ENCODE results near the gene CGB7.
"Not testable (repeated sequence)": the region's sequence is repeated elsewhere in the genome, so short reads cannot be mapped to it uniquely, and the experiment has no call there.

Gene CGB7

GRCh38 chr19:49057636-49058234, at the start of gene CGB7:
Gene CGB7 (minus strand): TSS chr19:49057749. CDS start chr19:49055375, 2,374 bp downstream.
- no peak for FAIRE-seq

DNA sequence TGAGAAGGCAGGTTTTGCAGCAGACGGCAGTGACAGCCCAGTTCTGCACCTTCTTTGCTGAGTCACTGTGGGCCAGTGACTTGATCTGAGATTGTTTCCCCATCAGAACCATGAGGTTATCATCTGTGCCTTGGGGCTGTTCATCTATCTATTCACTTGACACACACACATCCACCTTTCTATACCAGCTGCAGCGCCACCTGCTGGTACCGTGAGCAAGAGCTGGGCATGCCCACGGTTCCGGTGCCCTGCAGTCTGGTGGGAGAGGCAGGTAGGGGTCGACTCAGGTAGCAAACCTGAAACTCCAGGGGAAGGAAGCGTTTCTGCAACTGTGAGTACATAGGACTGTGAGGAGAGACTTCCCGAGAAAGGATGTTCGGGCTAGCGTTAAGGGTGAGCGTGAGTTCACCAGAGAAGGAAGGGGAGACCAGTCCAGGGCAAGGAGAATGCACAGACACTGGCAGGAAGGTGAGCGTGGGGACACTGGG, 49.1 kb upstream of the CGB7 start:
- no peak for FAIRE-seq

GRCh38 chr19:49104229-49104864, 46.8 kb upstream of the CGB7 start:
- FAIRE-seq = no peak

DNA sequence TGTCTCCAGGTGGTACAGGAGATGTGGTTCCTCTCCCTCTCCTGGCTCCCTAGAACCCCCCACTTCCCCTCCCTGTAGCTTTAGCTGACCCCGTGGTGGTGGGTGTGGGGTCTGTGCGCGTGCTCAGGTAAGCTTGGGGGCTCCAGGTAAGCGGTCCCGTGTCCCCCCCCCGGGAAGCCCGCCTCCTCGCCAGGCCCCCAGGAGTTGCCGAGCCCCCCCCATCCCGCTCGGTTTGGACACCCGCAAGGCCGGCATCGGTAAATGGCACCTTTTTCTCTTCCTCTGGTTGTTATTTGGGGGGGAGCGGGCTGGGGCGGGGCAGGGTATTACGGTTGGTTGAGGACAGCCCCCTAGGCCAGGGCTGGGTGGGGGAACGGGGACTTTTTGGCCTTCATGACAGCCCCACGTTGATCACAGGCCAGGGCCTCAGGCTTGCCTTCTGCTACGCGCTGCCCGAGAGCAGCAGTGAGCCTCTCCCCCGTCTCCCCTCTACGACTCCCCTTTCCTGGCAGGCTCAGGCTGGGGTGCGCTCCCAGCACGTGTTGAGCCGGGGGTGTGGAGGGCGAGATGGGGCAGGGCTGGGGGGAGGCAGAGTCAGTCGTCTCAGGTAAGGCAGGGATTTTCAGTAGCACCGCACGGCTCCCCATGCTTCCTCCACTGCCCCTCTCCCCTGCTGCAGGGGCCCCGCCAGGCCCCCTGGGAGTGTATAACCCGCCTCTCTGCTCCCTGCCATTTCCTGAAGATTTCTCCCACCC, 46.0 kb upstream of the CGB7 start:
- no peak for FAIRE-seq

DNA sequence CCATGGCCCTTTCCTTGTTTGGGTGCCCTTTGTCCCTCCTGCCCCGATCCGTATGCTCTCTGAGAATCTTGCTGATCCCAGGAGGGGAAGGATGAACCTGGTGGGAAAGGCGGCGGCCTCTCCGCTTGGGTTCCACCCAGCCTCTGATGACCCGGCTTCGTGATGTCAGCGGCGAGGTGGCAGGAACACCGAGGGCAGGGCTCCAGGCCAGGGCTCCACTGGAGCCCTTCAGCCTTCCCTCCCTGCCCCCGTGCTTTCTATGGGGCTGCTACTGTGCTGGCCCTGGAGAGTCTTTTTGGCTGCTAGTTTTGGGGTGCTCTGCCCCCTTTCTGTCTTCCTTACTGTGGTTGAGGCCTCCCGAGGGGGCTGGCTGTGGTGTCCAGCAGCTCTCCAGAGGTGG, 44.8 kb upstream of the CGB7 start:
- FAIRE-seq = no peak

- FAIRE-seq = no peak
These were observed 43.6 kb upstream of the CGB7 start for GRCh38 chr19:49101160-49101559.

- no peak for FAIRE-seq
These were observed 41.2 kb upstream of the CGB7 start for GRCh38 chr19:49098795-49099194.

DNA sequence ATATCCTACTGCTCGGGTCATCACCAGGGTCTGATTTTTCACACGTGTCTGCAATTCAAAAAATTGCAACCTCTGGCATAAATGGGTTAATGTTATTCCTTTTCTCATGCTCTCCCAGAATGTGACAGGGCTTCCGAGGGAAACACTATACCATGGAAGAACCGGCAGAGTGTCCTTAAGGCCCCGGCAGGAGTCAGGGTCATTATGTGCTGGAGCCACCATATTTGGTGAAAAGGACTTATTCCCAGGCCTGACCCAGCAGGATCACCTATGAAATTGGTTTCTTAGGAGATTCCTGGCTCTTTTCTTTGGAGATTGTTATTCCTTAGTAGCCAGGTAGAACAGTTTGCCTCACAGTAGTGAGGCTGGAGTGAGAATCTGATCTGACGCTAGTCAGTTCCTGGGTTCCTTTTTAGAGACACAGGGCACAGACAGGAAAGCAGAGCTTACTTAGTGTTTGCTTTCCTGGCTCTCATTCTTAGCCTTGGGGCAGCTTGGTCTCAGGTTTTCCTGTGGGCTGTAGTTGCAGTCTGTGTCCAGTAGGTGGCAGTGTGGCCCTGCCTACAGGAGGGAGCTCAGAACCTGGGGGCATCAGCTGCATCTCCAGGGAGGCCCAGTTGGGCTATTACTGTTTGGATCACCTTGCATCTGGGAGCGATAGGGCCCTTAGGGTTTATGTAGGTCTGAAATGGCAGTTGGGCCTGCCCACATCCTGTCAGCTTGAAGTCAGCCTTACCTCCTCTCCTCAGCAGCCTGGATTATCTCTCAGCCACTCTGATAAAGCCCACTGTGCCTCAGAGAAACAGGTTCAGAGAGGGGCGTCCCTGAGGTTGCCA, 40.1 kb upstream of the CGB7 start:
- FAIRE-seq = peak; percentile 88

DNA sequence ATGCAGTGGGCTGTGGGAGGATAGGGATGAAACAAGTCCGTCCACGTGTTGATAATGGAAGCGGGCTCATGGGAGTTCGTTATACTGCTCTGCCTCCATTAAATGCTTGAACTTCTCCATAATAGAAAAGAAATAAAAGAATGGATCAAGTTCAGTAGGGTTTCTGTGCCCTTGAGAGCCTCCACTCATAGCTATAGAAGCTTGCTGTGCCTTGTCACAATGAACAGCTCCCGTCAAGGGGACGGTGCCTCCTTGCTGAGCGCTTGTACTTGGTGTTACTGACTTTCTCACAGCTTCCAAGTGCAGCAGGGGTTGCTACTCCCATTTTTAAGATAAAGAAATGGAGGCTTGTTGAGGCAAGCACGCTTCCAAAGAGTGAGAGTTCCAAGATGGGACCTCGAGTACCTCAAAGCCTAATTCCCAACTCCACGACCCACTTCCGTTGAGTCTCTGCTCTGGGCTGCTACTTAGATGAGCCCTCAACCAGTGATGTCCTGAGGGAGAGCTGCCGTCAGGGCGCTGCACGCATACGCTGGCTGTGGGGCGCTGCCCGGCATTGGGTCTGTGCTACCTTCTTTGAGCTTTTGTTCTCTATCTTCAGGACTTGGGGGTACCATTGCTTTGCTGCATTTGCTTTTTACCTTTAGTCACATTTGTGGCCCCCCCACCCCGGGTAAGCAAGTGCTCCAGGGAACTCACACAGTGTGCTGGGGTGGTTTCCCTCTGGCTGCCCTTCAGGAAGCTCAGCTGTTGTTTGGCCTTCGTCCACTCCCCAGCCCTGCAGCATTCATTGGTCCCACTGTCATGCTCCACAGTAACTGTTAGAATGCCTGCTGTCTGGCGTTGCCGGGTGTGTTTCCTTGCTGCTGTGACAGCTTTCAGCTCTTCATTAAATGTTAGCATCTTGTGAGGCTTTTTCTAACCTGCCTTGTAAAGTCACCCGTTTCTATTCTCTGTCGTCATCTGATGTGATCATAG, 37.2 kb upstream of the CGB7 start:
- FAIRE-seq = no peak

GRCh38 chr19:49092686-49093085, 35.1 kb upstream of the CGB7 start:
- no peak for FAIRE-seq

DNA sequence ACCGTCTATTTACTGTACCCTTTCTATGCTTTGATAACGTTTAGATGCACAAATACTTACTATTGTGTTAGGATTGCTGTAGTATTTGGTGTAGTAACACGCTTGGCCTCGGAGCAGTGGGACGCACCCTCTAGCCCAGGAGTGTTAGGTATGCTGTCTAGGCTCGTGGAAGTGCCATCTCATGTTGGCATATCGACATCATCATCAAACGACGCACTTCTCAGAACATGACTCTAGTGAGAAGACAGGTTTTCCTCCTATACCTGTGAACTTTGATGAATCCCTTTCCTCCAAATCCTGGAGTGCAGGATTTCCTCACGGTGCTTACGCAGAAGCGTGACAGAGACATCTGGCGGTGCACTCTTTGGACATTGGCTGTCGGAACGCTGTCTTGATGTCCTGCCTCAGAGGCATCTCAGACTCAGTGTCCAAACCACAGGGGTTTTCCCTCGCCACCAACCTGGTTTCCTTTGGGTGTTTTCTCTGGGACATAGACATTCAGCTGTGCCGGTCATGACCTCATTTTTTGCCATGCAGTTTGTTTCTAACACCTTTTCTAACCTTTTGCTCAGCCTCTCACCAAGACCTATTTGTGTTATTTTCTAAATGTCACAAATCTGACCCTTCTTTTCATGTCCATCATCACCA, 34.0 kb upstream of the CGB7 start:
- FAIRE-seq = no peak

- no peak for FAIRE-seq
These were observed 28.7 kb upstream of the CGB7 start for GRCh38 chr19:49086296-49086695.

GRCh38 chr19:49085868-49086232, 28.3 kb upstream of the CGB7 start:
- FAIRE-seq = no peak

GRCh38 chr19:49085020-49085867, 27.7 kb upstream of the CGB7 start, which contains the start of gene SNRNP70:
Gene SNRNP70 (plus strand): TSS chr19:49085451. CDS start chr19:49086415, 964 bp downstream.
- FAIRE-seq = peak; percentile 77

DNA sequence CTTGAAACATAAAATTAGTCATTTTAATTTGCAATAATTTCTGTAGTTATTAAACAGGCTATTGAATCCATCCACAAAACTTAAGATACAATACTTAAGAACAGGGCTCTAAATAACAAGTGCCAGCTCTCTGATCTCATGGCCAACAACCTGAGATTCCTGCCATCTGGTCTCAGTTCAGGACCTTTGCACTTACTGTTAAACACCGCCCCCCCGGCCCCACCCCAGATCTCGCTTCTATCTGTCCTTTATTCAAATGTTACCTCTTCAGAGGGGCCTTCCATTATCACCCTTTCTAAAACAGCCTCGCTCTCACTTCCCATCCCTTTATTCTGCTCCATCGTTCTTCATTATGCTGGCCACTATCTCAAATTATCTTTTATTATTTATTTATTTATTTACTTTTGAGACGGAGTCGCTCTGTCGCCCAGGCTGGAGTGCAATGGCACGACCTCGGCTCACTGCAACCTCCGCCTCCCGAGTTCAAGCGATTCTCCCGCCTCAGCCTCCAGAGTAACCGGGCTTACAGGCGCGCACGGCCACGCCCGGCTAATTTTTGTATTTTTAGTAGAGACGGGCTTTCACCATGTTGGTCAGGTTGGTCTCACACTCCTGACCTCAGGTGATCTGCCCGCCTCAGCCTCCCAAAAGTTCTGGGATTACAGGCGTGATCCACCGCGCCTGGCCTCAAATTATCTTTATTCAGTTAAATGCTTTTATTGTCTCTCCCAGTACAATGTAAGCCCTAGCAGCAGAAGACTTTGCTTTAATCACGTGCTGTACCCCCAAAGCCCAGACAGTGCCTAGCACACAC, 26.9 kb upstream of the CGB7 start:
- no peak for FAIRE-seq

DNA sequence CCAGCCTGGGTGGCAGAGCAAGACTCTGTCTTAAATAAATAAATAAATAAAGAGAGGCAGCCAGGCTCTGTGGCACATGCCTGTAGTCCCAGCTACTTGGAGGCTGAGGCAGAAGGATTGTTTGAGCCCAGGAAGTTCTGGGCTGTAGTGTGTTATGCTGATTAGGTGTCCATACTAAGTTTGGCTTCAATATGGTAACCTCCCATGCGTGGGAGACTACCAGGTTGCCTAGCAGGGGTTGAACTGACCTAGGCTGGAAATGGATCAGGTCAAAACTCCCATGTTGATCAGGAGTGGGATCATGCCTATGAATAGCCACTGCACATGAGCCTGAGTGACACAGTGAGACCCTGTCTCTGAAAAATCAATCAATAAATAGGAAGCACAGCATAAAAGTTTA, 23.7 kb upstream of the CGB7 start:
- FAIRE-seq = no peak

GRCh38 chr19:49080392-49080791, 22.8 kb upstream of the CGB7 start:
- FAIRE-seq = no peak

- not testable (repeated sequence) for FAIRE-seq
These were observed 17.3 kb upstream of the CGB7 start for GRCh38 chr19:49074869-49075268.

Measured in TTC549 (cell line).